HG03039 (cell line): Measurements from ENCODE around the gene TTYH2.
A peak's percentile ranks its signal among the peaks of the same experiment; 100 is the strongest.
"Not testable (repeated sequence)": the region's sequence is repeated elsewhere in the genome, so short reads cannot be mapped to it uniquely, and the experiment has no call there.

ENCODE experiments used
- ATAC-seq: cut with Tn5 transposase; IDR thresholded peaks from one replicate; pipeline ENCODE4 v1.9.1; 2021; ENCODE audit warnings: mild to moderate bottlenecking, moderate library complexity; ENCODE audit not compliant: unreplicated experiment

Gene TTYH2

GRCh38 chr17:74282274-74282586 lies 68.9 kb downstream of the TTYH2 start:
- ATAC-seq: not testable (repeated sequence)

GRCh38 chr17:74282587-74283370 lies 69.4 kb downstream of the TTYH2 start:
- no peak for ATAC-seq

GRCh38 chr17:74283371-74283673 lies 70.0 kb downstream of the TTYH2 start:
- ATAC-seq: no peak

GRCh38 chr17:74287031-74287602 lies 73.7 kb downstream of the TTYH2 start:
- ATAC-seq: no peak

- ATAC-seq: peak; percentile 48
These were observed 75.4 kb downstream of the TTYH2 start for GRCh38 chr17:74288785-74289184.

- no peak for ATAC-seq
These were observed 76.3 kb downstream of the TTYH2 start for GRCh38 chr17:74289688-74290087.

- ATAC-seq: no peak
These were observed 77.0 kb downstream of the TTYH2 start for GRCh38 chr17:74290340-74290739.

- no peak for ATAC-seq
These were observed 79.1 kb downstream of the TTYH2 start for GRCh38 chr17:74292495-74292894.

- no peak for ATAC-seq
These were observed 82.5 kb downstream of the TTYH2 start for GRCh38 chr17:74295625-74296547.

GRCh38 chr17:74296548-74296936 lies 83.2 kb downstream of the TTYH2 start:
- no peak for ATAC-seq

- ATAC-seq: no peak
These were observed 84.6 kb downstream of the TTYH2 start for GRCh38 chr17:74297941-74298340.

- ATAC-seq: no peak
These were observed 85.4 kb downstream of the TTYH2 start for GRCh38 chr17:74298778-74299177.

- no peak for ATAC-seq
These were observed 86.0 kb downstream of the TTYH2 start for GRCh38 chr17:74299226-74300009.

- ATAC-seq: no peak
These were observed 89.9 kb downstream of the TTYH2 start for GRCh38 chr17:74303305-74303704.

- no peak for ATAC-seq
These were observed 90.8 kb downstream of the TTYH2 start for GRCh38 chr17:74304184-74304583.

- ATAC-seq: no peak
These were observed 92.7 kb downstream of the TTYH2 start for GRCh38 chr17:74305865-74306654.

- no peak for ATAC-seq
These were observed 94.8 kb downstream of the TTYH2 start for GRCh38 chr17:74307984-74308773.

- no peak for ATAC-seq
These were observed 96.5 kb downstream of the TTYH2 start for GRCh38 chr17:74309902-74310301.
